GM18499 (cell line): ENCODE measurements around the gene ARPC4.
"Not testable (repeated sequence)": the region's sequence is repeated elsewhere in the genome, so short reads cannot be mapped to it uniquely, and the experiment has no call there.

ENCODE experiments used
- ATAC-seq: cut with Tn5 transposase; IDR thresholded peaks from one replicate; pipeline ENCODE4 v1.9.1; 2021; ENCODE audit warnings: moderate number of reproducible peaks; ENCODE audit not compliant: insufficient read depth, unreplicated experiment

ARPC4 gene

GRCh38 chr3:9769426-9770275 is 23.2 kb upstream of the ARPC4 start, which contains the start of gene CAMK1:
Gene CAMK1, minus strand, starts transcription at chr3:9769947. Its CDS starts 2,198 bp downstream, at chr3:9767749.
- no peak for ATAC-seq

- ATAC-seq, result no peak
These were observed 22.5 kb upstream of the ARPC4 start for GRCh38 chr3:9770276-9770812.

- ATAC-seq, result not testable (repeated sequence)
These were observed 21.9 kb upstream of the ARPC4 start for GRCh38 chr3:9771007-9771406.

- no peak for ATAC-seq
These were observed 15.8 kb upstream of the ARPC4 start for GRCh38 chr3:9776896-9777693.

GRCh38 chr3:9777694-9778021 is 15.2 kb upstream of the ARPC4 start:
- ATAC-seq, result no peak

GRCh38 chr3:9778143-9779074 is 14.5 kb upstream of the ARPC4 start:
- ATAC-seq, result no peak

- ATAC-seq, result no peak
These were observed 13.7 kb upstream of the ARPC4 start for GRCh38 chr3:9779075-9779593.

GRCh38 chr3:9779721-9780457 is 13.0 kb upstream of the ARPC4 start:
- peak; percentile 47 for ATAC-seq

GRCh38 chr3:9780458-9780812 is 12.4 kb upstream of the ARPC4 start:
- no peak for ATAC-seq

GRCh38 chr3:9780910-9781309 is 12.0 kb upstream of the ARPC4 start:
- no peak for ATAC-seq

- no peak for ATAC-seq
These were observed 11.3 kb upstream of the ARPC4 start for GRCh38 chr3:9781551-9781950.

GRCh38 chr3:9781978-9782603 is 10.8 kb upstream of the ARPC4 start:
- no peak for ATAC-seq

- ATAC-seq, result no peak
These were observed 10.1 kb upstream of the ARPC4 start for GRCh38 chr3:9782770-9783169.

GRCh38 chr3:9783954-9784353 is 8.9 kb upstream of the ARPC4 start:
- no peak for ATAC-seq

- no peak for ATAC-seq
These were observed 7.9 kb upstream of the ARPC4 start for GRCh38 chr3:9784965-9785364.

GRCh38 chr3:9785602-9786001 is 7.3 kb upstream of the ARPC4 start:
- no peak for ATAC-seq

GRCh38 chr3:9786209-9786739 is 6.6 kb upstream of the ARPC4 start:
- no peak for ATAC-seq

GRCh38 chr3:9786825-9787669 is 5.8 kb upstream of the ARPC4 start:
- no peak for ATAC-seq
